Brain microvascular endothelial cell (primary cell): ENCODE data around the gene ANKRD11.
A peak's percentile ranks its signal among the peaks of the same experiment; 100 is the strongest.
"Not testable (repeated sequence)": the region's sequence is repeated elsewhere in the genome, so short reads cannot be mapped to it uniquely, and the experiment has no call there.

Experiments used
- DNase-seq: peaks from one replicate; pipeline ENCODE4 v3.0.0-alpha.2; 2020
- H3K27ac ChIP-seq: fragments of 250-450 bp; sonication (Bioruptor Pico); 2 replicates; pipeline ENCODE4 v1.5.1; 2020; ENCODE audit warnings: mild to moderate bottlenecking, moderate library complexity
- H3K27me3 ChIP-seq: fragments of 250-450 bp; sonication (Bioruptor Pico); replicated peaks from 2 replicates; pipeline ENCODE4 v1.5.1; 2020; ENCODE audit warnings: mild to moderate bottlenecking
- H3K36me3 ChIP-seq: fragments of 250-450 bp; sonication (Bioruptor Pico); replicated peaks from 2 replicates; pipeline ENCODE4 v1.5.1; 2020; ENCODE audit warnings: mild to moderate bottlenecking
- H3K4me3 ChIP-seq: 2 replicates; pipeline ENCODE4 v1.5.1; 2011; ENCODE audit warnings: low read depth, mild to moderate bottlenecking, control low read depth, low read length, moderate library complexity
- CTCF ChIP-seq: IDR thresholded peaks from 2 replicates; pipeline ENCODE4 v1.5.1; 2011; ENCODE audit warnings: low read depth, mild to moderate bottlenecking, moderate library complexity, low read length, control low read depth, inconsistent platforms; ENCODE audit errors: missing control alignments
- in situ Hi-C: cut with HindIII; loops from 2 replicates; pipeline ENCODE4 v1.10.0; 2017; ENCODE audit warnings: low sequenced_read_pairs, low pct_ligation_motif_present

ANKRD11 gene

GRCh38 chr16:89332243-89332901 lies 158.0 kb downstream of the ANKRD11 start:
- no peak overlapping the region for H3K4me3 ChIP-seq
- H3K27me3 ChIP-seq: no peaks in the 10 kb centered on the region
- H3K27ac ChIP-seq: peak overlapping the region; percentile 91
- no peak for TF ChIP-seq CTCF
- no peaks in the 10 kb centered on the region for H3K36me3 ChIP-seq
- no peak for DNase-seq
- in situ Hi-C loops: no loop called here

- no peak for TF ChIP-seq CTCF
- in situ Hi-C loops: no loop called here
- no peak overlapping the region for H3K27ac ChIP-seq
- no peak for DNase-seq
- H3K4me3 ChIP-seq: no peak overlapping the region
- no peaks in the 10 kb centered on the region for H3K27me3 ChIP-seq
- no peaks in the 10 kb centered on the region for H3K36me3 ChIP-seq
These were observed 158.8 kb downstream of the ANKRD11 start for GRCh38 chr16:89331371-89332109.

GRCh38 chr16:89330177-89330856 lies 160.0 kb downstream of the ANKRD11 start:
- H3K36me3 ChIP-seq: no peaks in the 10 kb centered on the region
- peak overlapping the region; percentile 26 for H3K4me3 ChIP-seq
- H3K27me3 ChIP-seq: no peaks in the 10 kb centered on the region
- H3K27ac ChIP-seq: peak overlapping the region; percentile 74
- DNase-seq: peak; percentile 63
- in situ Hi-C loops: no loop called here
- no peak for TF ChIP-seq CTCF

GRCh38 chr16:89329830-89330176 lies 160.6 kb downstream of the ANKRD11 start:
- H3K4me3 ChIP-seq, H3K36me3 ChIP-seq, H3K27me3 ChIP-seq, DNase-seq, in situ Hi-C loops: not testable (repeated sequence)
- peak overlapping the region; percentile 74 for H3K27ac ChIP-seq

GRCh38 chr16:89328412-89329400 lies 161.7 kb downstream of the ANKRD11 start:
- H3K4me3 ChIP-seq, DNase-seq, in situ Hi-C loops, H3K27me3 ChIP-seq, H3K36me3 ChIP-seq: not testable (repeated sequence)
- H3K27ac ChIP-seq: peak overlapping the region; percentile 74

- DNase-seq: no peak
- peaks cover 2% of the 10 kb centered on the region for H3K36me3 ChIP-seq
- no peak overlapping the region for H3K4me3 ChIP-seq
- H3K27me3 ChIP-seq: no peaks in the 10 kb centered on the region
- in situ Hi-C loops: no loop called here
- no peak for TF ChIP-seq CTCF
- peak overlapping the region; percentile 79 for H3K27ac ChIP-seq
These were observed 163.6 kb downstream of the ANKRD11 start for GRCh38 chr16:89326721-89327120.
